GM12878 (cell line): ENCODE data around the gene TGFBR3. TPM values are rescaled to one million over a fixed set of nuclear protein-coding genes. Genes with fewer than 3 reads are reported as not detected.

Source experiments
- E2F4 ChIP-seq: IDR thresholded peaks from 2 replicates; pipeline ENCODE4 v1.6.1; 2012; ENCODE audit warnings: low read depth, low read length, improper control_type of control experiment
- ZBTB4 ChIP-seq: fragments of 450-650 bp; formaldehyde crosslinking; IDR thresholded peaks from 2 replicates; pipeline ENCODE4 v1.4.0; 2022; ENCODE audit warnings: mild to moderate bottlenecking, moderate library complexity
- ZBTB40 ChIP-seq: fragments of 450-650 bp; IDR thresholded peaks from 2 replicates; pipeline ENCODE4 v1.6.1; 2016; ENCODE audit warnings: mild to moderate bottlenecking, moderate library complexity, borderline replicate concordance
- polyA plus RNA-seq, 11 experiments: library from polyadenylated mRNA; depleted of rRNA in 4 of 11; unstranded in 6 of 11; stranded (reverse) in 5 of 11; fragments of >200 nt; fragmentation: Nextera tagmentation in 4 of 11; fragmentation: Illumina TruSeq in 1 of 11; extraction: Ambion mirVana in 4 of 11; extraction: Trizol in 1 of 11; gene quantifications; 1 replicate in 1 of 11; 2 replicates in 10 of 11; pipeline versions ENCODE4 v1.2.1 to v1.2.3, GENCODE V29; 2011 to 2016; ENCODE audit warnings: inconsistent platforms in 2 of 11, missing spikeins in 2 of 11, low read depth in 1 of 11
- total RNA-seq, 4 experiments: library from RNA; depleted of rRNA in 3 of 4; stranded (reverse); fragments of >200 nt in 3 of 4; fragmentation: Illumina TruSeq in 1 of 4; extraction: Trizol in 1 of 4; gene quantifications; 2 replicates each; pipeline versions ENCODE4 v1.2.1 to v1.2.3, GENCODE V29; 2013 to 2021

TGFBR3 gene
- total and polyA plus RNA-seq, 10 of the 15 experiments (the other 5 are each of a cell fraction or from before 2014, with no cell fraction given) = 2.7 to 16.5 (median 12.6) TPM

- TF ChIP-seq ZBTB40 = no peak
- no peak for TF ChIP-seq E2F4
- TF ChIP-seq ZBTB4 (CRISPR knock-in tag) = no peak
Observed at GRCh38 chr1:91750398-91750996, 135.5 kb downstream of the TGFBR3 start (continued).
